Limb (tissue), 2 donors: ENCODE data around the gene AKAP6.
A peak's percentile ranks its signal among the peaks of the same experiment; 100 is the strongest.

Experiments used
- DNase-seq, 2 donors: peaks; one replicate each; pipeline ENCODE4 v3.0.0-alpha.2; 2016; ENCODE audit errors: extremely low spot score in 2 of 2

AKAP6 gene

DNA sequence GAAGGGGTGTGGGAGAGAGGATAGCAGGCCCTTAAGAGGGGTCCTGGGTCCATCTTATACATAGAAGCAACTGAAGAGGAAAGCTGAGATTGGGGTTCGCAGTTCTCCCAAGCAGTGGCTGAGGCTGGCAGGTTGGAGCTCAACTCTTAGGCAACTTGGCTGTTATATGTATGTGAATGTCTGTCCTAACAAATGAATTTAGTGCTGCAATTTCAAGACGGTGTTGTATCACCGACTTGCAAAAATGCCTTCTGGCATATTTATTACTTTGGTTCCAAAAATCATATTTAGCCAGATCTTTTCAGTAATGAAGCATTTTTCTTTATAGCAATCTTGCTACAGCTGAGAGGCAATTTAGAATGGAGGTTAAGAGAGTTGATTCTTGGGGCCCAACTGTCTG is 148.3 kb downstream of the AKAP6 start:
- no peak for DNase-seq

DNA sequence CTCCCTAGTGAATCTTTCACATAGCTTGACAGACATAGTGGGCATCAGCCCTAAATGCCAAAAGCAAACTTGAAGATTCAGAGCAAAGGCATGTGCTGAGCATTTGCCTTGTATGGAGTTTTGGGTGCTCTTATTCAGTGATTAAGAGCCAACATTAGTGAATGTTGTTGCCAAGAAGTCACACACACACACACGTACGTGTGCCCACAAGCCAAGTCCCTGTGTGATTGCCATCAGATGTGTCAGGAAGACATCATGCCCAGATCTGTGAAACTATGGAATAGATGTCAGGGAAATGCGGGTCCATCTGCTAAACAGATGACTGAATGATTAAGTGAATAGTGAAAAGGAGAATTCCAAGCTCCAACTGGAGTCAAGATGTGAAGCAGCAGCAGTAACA is 149.0 kb downstream of the AKAP6 start:
- DNase-seq = no peak

DNA sequence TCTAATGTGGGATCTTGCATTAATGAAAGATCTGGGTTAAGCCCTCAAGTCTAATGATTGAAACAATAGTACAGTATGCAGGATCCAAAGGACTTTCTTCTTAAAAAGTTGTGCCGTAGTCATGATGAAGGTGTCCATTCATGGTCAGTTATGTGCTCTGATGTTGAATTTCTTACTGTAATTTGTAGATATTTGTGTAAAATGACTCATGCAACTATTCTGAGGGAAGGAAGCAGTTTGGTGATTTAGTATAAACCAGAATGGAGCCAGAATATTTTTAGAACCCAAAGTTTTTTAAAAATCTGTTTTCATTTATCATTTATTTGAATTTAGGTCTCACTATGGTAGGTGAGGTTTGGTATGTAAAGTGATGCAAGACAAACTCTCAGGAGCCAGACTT is 151.2 kb downstream of the AKAP6 start:
- no peak for DNase-seq

DNA sequence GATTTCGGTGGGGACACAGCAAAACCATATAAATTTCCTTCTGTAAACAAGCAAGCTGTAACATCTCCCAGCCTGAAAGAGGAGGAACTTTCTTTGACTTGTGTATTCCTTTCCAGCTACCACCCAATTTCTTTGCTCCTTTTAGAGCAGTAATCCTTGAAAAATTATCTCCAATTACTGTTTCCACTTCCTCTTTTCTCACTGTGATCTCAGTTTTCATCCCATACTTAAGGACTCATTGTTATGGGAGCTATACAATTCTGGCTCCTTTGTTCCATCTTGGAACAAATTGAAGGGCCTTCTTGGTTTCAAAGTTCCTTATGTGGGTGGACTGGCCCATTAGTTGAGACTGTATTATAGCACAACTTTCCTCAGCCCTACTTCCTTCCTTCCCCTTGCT is 152.6 kb downstream of the AKAP6 start:
- DNase-seq = no peak

DNA sequence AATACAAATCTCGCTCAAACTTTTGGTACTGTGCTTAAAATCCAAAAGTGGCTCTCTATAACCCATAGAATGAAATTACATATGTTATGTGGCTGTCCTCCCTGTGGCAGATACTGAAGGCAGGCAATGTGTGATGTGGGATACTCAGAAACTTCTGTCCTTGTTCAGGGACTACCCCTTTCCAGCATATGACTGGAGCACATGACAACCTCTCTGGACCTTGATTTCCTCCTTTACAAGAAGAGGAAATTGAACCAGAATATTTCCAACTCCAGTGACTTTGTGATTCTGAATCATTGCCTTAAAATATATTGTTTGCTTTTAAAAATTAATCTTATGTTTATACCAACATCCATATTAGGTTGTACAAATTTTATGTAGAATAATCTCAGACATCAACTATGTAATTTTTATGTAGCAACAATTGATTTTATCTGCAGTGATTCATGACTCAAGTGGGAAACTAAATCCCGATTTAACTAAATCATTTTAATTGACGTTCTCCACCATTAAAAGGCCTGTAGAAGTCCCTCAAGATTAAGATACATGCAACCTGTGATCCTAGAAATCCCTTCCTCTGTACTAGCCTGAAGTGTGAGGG is 162.4 kb downstream of the AKAP6 start:
- no peak for DNase-seq

DNA sequence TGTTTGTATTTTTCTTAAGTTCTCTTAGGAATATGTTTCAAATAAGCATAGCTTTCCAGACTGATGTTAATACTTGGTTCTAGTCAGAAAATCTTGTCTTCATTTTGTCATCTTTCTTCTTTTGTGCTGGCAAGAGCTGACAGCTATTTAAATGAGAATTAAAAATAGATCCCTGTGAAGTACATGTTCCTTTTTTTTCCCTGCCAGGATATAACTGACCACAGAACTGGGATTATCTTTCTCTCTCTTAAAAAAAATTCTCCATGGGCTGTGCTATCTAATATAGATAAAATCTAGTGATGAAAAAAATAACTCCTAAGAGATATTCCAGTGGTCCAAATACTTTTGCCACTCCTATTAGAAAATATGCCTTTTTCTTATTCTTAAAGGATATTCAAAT is 163.4 kb downstream of the AKAP6 start:
- no peak for DNase-seq

DNA sequence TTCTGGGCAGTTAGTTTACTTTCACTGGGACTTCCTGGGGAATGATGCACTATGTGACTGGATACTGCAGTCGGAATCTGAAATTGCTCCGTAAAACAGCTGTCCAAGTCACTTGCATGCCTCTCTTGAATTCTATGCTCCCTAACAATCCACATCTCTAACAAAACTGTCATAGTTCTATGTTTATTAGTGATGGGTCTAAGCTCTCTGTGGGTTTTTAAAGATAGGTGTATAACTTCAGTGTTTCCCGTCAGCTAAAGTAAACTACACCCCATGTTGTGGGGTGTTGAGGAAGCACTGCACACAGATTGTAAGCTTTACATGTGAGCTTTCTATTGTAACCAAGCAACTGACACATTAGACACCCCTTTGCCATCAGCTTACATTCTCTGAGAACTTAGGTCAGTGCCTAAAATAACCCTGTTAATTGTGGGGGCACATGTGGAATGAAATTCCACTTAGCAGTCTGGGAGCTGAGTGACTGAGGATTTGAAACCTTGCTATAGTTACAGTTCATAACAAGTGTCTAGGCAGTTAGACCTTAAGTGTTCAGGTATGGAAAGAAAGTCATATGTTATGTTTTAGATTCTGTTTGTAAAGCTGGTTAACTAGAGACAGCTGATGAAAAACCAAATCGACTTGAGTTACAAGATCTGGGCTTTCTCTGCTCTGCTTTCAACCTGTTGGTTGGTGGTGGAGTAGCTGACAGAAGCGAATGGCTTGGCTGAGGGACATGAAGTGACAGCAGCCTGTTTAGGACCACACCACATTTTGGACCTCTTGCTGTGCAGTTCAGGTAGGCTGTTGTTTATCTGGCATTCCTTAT is 165.7 kb downstream of the AKAP6 start:
- DNase-seq = peak in 1 of 2 donors; percentile 75

DNA sequence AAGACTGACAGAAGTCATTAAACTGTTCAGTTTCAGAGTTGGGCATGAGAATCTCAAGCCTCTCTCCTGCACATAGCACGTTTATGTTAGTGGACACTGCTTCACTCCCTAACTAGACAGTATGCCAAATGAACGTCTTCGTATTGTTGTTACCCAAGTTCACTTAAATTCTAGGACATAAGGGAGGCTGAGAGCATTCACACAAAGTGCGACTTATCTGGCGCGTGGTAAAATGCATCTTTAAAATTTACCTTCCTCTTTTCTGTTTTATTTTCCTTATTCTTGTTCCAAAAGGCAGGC is 166.3 kb downstream of the AKAP6 start:
- no peak for DNase-seq

DNA sequence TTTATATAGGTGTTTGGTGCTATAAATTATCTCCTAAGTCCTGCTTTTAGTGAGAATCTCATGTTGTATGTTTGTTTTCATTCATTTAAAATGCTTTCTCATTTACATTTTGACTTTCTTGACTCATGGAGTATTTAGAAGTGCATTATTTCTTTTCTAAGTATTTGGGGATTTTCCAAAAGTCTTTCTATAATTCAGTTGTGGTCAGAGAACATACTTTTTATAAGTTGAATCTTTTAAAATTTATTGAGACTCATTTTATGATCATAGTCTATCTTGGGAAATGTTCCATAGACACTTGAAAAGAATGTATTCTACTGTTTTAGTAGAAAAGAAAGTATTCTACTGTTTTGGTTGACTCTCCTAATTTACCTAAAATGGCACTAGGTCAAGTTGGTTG is 168.2 kb downstream of the AKAP6 start:
- no peak for DNase-seq

DNA sequence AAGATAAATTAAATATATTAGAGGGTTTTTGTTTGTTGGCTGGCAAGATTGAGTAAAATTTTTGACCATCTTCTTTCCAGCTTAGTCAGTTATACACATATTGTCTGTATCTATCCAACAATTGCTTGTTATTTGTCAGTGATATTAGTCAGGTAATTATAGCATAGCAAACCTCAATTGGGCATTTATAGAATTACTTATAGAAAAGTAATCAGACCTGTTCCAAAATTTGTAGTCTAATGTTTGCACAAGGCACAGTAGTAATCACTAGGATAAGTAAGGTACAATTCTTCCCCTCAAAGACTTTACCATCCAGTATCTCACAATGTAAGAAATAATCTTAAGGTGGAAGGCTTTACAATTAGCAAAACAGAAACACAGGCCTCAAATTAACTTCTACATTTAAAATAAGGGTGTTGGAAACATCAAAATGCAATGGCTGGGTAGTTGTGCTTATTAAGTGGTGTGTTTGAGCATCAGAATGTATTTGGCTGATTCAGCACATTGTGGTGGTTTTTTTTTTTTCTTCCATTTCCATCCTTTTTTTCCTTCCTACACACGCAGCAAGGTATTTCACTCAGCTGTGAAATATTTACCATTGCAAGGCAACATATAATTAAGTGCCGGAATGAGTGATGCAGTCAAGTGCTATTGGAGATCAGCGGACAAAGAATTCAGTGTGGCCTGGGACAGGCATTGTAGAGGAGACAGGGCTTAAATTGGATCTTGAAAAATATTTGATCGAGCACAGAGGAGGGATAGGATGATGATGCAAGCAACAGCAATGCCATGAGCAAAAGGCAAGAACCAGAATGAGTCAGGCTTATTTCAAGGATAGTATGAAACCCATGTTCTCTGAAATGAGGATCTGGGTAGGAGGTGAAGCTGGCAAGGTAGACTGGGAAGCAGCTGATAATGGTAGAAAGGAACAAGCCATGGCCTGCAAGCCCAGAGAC is 178.2 kb downstream of the AKAP6 start:
- DNase-seq = no peak

DNA sequence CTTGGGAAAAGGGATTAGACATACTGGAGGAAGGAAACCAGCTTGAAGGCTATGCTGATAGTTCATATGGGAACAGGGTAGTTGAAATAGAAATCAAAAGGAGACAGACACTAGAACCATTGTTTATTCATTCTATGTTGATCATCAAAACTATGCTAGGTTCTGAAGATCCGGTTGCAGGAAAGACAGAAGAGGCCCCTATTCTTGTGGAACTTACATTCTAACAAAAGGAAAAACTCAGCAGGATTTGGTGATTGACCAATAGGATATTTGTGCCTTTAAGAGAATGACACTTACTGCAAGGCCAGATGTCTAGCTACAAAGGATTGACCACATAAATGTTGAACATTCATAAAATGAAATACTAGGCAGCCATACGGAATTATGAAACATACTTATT is 179.2 kb downstream of the AKAP6 start:
- no peak for DNase-seq

DNA sequence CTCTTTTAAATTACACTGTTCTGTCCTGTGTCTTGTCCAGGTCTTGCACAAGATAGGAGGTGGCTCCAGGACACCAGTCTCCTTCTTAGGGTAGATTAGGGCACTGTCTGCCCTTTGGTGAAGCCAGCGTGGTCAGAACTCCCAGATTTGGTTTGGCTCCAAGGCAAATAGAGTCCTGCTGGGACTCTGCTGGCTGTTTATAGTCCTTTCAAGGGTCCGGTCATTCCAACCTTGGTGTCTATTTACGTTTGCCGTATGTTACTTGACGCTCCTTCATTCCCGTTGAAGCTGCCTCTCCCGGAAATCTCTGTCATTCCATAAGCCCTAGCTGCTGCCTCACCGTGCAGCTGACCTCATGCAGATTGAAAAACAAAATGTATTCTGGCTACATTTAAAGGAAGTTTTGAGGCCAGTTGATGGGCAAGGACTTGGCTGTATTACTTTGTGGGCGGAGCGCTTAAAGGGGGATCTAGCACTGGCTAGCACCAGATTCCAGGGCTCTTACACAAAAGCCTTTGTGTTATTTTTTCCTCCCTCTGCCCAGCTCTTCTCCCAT is 180.6 kb downstream of the AKAP6 start:
- peak; percentile 45 to 61 for DNase-seq

DNA sequence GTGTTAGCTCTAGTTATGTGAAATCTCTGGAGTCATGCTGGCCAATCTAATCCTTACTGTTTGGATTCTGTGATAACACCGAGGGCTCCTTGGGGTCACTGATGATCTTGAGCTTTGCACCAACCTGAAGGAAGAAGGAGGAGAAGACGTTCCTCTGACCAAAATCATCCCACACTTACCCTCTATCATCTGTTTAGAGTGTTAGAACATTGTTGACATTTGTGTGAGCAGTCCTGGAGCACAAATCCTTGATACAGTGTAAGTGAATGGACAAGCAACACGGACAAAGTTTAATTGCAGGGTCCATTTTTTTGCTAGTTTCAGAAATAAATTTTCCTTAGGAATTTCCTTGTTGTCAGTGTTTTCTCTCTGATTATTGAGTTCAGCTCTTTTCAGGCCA is 181.7 kb downstream of the AKAP6 start:
- no peak for DNase-seq

DNA sequence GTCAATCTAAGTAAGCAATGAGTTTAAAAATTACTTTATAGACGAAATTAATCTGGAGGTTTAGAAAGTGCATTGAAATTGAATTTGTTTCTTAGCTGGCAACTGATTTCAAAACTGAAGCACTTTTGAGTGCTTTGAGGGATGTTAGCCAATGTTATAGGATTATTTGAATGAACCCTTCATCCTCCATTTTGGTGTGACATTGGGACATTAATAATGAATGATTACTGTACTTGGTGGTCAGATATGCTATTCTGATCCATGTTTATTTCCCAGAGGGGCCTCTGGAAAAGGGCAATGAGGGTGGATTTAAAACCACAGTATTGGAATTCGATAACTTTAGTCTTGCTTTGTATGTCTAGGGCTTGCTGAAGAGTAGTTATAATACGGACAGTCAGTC is 183.2 kb downstream of the AKAP6 start:
- no peak for DNase-seq

DNA sequence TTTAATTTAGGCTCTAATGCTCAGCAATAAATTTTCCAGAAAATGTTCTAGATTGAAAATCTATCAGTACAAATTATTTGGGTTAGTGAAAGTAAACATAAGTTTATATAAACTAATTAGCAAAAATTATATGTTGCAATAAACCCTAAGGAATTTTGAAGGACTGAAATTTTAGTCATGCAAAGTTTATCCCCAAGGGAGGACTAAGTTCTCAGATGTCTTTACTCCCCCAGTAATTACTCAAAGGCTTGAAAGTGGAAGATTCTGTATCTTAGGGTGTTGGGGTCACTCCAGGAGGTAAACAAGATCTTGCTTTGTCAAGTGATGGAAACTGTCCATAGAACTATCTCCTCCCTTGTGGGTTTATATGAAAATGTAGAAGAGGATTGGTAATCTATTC is 183.7 kb downstream of the AKAP6 start:
- DNase-seq = no peak

DNA sequence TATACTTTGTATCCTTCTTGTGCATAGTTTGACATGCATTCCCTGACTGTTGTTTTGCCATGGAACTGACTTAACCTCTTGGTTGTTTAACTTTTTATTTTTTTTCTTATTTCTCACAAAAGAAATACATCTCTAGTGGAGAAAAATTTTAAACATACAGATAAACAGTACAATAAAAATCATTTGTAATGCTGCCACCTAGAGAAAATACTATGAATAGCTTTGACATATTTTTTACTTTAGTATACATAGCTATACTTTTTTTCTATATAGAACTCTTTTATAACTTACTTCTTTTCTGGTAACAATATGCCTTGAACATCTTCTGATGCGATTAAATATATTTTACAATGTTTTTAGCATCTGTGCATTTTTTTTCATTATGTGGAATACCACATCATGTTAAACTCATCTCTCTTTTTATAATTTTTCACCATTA is 184.5 kb downstream of the AKAP6 start:
- peak in 1 of 2 donors; percentile 78 for DNase-seq

DNA sequence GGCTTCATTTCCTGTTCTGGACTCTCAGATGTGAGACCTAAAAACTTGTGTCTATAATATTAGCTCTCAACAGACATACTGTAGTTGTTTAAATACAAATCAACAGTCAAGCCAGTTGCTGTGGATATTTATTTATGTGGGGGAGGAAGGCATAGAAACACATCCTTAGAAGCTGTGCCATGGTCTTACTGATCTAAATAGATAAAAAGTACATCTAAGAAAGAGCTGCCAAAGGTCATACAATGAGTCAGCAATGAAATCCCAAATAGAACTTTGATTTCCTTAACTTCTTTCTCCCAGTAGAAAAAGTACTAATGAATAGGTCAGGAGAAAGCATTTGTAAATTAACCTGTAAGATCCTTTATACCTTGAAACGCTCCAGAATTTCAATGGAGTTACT is 185.1 kb downstream of the AKAP6 start:
- DNase-seq = no peak

DNA sequence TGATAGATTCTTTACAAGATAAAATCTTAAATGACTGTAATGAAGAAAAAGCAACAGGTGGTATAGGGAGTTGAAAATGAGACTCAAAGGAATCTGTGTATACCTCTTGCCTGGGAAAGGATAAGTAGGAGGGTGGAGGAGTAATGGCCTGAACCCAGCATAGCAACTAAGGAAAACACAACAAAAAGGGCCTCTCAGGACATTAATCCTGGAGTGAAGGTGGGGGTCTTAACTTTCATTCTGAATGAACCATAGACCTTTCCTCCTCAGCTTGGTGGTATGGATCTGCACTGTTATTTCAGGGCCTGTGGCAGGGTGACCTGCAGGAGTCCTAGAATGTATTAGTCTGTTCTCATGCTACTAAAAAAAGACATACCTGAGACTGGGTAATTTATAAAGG is 185.6 kb downstream of the AKAP6 start:
- no peak for DNase-seq

DNA sequence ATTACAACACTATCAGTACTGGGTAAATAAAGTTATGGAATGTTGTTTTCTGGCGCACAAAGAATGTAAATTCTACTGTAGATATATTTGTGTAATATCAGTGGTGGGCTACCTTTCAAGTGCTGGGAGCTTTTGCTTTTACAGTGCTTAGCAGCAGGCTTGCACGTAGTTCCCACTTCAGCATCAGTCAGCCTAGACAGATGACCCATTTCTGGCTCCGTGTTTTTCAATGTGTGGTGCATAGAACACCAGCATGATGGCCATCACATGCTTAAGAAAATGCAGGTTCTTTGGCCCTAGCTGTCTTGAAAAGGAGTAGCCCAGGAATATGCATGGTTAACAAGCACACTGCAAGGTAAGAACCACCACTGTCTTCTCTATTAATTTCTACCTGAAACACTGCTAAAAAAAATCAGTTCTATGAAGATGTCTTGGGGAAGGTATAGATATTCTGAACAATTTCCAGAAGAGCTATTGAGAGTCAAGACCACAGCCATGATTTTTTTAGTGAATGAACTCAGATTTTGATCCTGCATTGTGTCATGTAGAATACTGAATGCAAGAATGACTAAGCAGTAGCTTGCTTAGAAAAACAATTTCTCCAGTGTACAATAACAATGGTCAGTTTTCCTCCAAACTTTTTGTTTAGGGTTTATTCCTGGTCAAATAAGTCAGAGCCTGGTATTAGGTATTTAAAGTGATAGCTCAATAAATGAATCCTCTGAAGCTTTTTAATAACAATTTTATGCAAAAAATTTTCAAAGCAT is 195.7 kb downstream of the AKAP6 start:
- no peak for DNase-seq

DNA sequence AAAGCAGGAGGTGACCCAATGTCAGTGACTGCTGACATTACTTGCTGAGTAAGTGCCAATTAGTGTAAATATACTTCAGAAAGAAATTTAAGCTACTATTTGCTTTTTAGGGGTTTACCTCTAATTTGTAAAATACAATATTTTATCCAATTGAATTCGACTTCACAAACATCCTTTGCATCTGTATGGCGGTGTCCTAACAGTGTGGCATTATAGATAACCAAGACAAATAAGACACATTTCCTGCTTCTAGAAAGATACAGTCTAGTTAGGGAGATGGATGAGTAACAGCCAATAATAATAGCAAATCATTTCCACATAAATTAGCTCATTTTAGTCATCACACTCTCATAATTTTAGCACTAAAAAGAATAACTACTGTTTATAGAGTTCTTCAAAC is 196.5 kb downstream of the AKAP6 start:
- DNase-seq = no peak

DNA sequence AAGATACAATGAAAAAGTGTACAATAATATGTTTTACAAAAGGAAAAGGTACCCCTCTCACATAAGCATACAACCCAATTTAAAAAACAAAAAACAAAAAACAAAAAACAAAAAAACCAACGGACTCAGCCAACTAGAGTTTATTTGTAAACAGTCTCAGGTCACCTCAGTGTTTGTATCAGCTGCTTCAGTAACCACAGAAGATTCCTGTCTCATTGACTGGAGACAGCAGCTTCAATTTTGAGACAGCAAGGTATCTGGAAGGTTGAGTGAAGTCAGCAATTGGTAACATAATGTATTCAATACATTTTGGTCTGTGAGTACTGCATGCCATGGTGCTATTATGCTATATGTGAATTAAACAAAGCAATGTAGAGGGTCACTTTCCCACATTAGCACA is 201.7 kb downstream of the AKAP6 start:
- DNase-seq = no peak
